Ovary (tissue), 3 donors: ENCODE data around the gene RERE.

Experiments
- CTCF ChIP-seq, 3 donors: fragments of 450-650 bp in 2 of 3; fragments of 200-600 bp in 1 of 3; IDR thresholded peaks; one replicate each; pipeline versions ENCODE4 v1.5.1 to v1.8.0; 2016 to 2022; ENCODE audit warnings: antibody characterized with exemption in 3 of 3, mild to moderate bottlenecking in 1 of 3
- EP300 ChIP-seq: sonication (generic); formaldehyde crosslinking; IDR thresholded peaks from one replicate; pipeline ENCODE4 v1.6.1; 2017; ENCODE audit warnings: antibody characterized with exemption
- POLR2A ChIP-seq: fragments of 450-650 bp; IDR thresholded peaks from one replicate; pipeline ENCODE4 v1.6.1; 2017; ENCODE audit warnings: antibody characterized with exemption, mild to moderate bottlenecking, moderate library complexity
- donor health status: DM: no; HTN: no; CAD: no.

DNA sequence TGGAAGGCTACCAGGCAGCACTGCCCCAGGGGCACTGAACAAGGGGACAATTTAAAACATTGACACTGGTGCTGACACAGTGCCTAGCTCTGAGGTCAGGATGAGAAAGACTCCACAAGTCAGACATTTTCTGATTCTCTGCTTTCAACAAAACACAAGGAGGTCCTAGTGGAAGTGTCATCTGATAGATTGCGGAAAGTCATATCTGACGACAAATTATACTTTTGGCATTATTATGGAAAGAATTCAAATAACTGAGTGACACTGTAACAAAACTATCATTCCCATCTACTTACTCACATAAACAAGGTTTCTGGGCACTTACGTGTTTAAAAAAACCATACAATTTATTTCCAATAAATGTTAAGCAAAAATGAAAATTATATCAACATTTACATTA, 376.0 kb downstream of the RERE start:
- TF ChIP-seq POLR2A, result no peak
- TF ChIP-seq EP300, result no peak
- TF ChIP-seq CTCF (IDR thresholded peaks at IDR 0.05), result no peak
